ENCODE data around the gene CCNO. TPM values are rescaled to one million over a fixed set of nuclear protein-coding genes. Genes with fewer than 3 reads are reported as not detected.

CCNO gene
- total RNA-seq, 1 donor from 2014 or later, result 1.8 TPM

DNA sequence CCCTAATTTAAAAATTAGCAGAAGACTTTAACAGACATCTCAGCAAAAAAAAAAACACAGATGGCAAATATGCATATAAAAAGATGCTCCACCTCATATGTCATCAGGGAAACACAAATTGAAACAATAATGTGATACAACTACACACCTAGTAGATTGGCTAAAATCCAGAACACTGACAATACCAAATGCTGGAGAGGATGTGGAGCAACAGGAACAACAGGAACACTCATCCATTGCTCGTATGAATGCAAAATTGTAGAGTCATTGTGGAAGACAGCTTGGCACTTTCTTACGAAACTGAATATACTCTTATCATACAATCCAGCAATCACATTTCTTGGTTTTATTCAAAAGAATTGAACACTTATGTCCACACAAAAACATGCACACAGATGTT, 28.4 kb downstream of the CCNO start:
- no peak overlapping the region for H3K4me3 ChIP-seq (ENCODE audit: low read depth, low read length)
- DNase-seq (ENCODE audit: low read depth), result no peak
- TF ChIP-seq, protein P1, sequence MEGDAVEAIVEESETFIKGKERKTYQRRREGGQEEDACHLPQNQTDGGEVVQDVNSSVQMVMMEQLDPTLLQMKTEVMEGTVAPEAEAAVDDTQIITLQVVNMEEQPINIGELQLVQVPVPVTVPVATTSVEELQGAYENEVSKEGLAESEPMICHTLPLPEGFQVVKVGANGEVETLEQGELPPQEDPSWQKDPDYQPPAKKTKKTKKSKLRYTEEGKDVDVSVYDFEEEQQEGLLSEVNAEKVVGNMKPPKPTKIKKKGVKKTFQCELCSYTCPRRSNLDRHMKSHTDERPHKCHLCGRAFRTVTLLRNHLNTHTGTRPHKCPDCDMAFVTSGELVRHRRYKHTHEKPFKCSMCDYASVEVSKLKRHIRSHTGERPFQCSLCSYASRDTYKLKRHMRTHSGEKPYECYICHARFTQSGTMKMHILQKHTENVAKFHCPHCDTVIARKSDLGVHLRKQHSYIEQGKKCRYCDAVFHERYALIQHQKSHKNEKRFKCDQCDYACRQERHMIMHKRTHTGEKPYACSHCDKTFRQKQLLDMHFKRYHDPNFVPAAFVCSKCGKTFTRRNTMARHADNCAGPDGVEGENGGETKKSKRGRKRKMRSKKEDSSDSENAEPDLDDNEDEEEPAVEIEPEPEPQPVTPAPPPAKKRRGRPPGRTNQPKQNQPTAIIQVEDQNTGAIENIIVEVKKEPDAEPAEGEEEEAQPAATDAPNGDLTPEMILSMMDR (conservative IDR thresholded peaks at IDR 0.05; ENCODE audit: low read depth, low read length), result no peak

DNA sequence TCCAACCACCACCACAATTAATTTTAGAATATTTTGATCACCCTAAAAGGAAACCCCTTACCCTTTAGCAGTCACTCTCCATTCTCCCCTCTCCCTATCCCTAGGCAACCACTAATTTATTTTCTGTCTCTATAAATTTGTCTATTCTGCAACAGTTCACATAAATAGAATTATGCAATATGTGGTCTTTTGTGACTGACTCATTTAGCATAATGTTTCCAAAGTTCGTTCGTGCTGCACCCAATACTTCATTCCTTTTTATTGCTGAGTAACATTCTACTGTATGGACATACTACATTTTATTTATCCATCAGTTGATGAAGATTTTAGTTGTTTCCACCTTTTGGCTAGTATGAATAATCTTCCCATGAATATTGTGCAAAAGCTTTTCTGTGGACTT, 42.2 kb downstream of the CCNO start:
- no peak for DNase-seq (ENCODE audit: low read depth)
- TF ChIP-seq, protein P1 (conservative IDR thresholded peaks at IDR 0.05; ENCODE audit: low read depth, low read length), result no peak
- H3K4me3 ChIP-seq (ENCODE audit: low read depth, low read length), result no peak overlapping the region

DNA sequence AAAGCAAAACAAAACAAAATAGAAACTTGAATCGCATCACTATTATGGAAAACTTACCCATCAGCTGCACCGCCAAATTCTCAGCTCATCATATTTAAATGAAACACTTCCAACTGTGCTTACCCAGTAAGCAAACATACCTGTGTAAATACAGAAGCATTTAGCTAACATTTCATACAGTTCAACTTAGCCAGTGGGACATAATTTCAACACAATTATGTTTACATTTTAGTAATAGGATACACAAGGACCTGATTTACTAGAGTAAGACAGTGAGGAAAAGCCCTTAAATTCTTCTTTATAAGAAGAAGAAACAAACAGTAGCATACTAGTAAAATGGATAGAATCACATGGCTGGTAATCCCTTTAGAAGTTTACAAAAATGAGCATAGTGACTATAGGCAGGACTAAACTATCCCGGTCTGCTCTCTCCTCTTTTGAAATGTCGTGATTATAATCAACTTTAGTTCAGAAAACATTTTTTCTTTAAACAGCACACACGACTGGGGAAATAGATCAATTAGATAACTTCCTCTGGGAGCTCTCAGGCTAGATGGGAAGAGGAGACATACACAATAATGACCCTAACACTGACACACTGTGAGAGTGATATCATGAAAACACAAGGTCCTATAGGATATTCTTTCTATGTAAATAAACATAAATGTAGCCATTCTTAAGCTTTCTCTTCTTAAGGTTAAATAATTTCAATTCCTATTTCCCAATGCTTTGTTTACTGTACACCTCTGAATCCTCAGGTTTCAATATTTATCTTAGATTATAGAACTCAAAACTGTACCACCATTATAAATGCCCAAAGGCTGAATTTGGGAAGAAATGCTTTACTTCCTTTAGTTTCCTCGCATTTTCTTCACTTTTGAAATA, 44.5 kb downstream of the CCNO start:
- no peak for DNase-seq (ENCODE audit: low read depth)
- TF ChIP-seq, protein P1 (conservative IDR thresholded peaks at IDR 0.05; ENCODE audit: low read depth, low read length), result no peak
- no peak overlapping the region for H3K4me3 ChIP-seq (ENCODE audit: low read depth, low read length)

DNA sequence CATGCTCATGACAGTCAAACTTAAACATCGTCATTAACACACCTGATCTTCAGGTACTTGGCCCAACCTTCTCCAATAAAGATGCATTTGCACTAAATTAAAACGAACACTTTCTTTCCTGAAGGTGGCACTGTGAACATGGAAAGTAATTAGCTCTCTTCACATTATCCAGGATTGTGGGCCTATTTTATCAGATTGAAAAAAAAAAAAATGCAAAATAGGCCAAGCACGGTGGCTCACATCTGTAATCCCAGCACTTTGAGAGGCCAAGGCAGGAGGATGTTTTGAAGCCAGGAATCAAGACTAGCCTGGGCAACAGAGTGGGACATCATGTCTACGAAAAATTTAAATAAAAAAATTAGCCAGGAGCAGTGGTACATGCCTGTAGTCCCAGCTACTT, 46.0 kb downstream of the CCNO start:
- no peak overlapping the region for H3K4me3 ChIP-seq (ENCODE audit: low read depth, low read length)
- TF ChIP-seq, protein P1 (conservative IDR thresholded peaks at IDR 0.05; ENCODE audit: low read depth, low read length), result peak; percentile 57
- DNase-seq (ENCODE audit: low read depth), result no peak

Other genes starting within 250 kb of the CCNO start
- gene ESM1, start 248.0 kb downstream of the CCNO start, total RNA-seq, result 0.35 and 0.36 TPM in 2 replicates
- not detected in 2 replicates for gene GZMK, start 209.4 kb downstream of the CCNO start, total RNA-seq
- gene GZMA, start 131.0 kb downstream of the CCNO start, total RNA-seq, result not detected in 2 replicates
- gene GPX8, start 73.4 kb downstream of the CCNO start, total RNA-seq, result 38.8 and 58.5 TPM in 2 replicates
- not detected in 2 replicates for gene CDC20B, start 60.4 kb downstream of the CCNO start, total RNA-seq
- 0.06 and 0.22 TPM in 2 replicates for gene MCIDAS, start 6.3 kb downstream of the CCNO start, total RNA-seq
- gene DHX29, start 74.1 kb upstream of the CCNO start, total RNA-seq, result 17.1 and 22.9 TPM in 2 replicates
- 76.3 and 91.2 TPM in 2 replicates for gene MTREX, start 74.4 kb upstream of the CCNO start, total RNA-seq